ENCODE measurements around the gene MAGEA10.
"Not testable (repeated sequence)": the region's sequence is repeated elsewhere in the genome, so short reads cannot be mapped to it uniquely, and the experiment has no call there.

MAGEA10 gene

GRCh38 chrX:152136312-152136711, 2.1 kb downstream of the MAGEA10 start:
- no peak for FAIRE-seq
- no peak for DNase-seq (ENCODE audit: insufficient read length, low spot score)
- TF ChIP-seq POLR2A (IDR thresholded peaks at IDR 0.05; ENCODE audit: low read depth, low read length): no peak

- no peak for TF ChIP-seq POLR2A (IDR thresholded peaks at IDR 0.05; ENCODE audit: low read depth, low read length)
- FAIRE-seq: no peak
- no peak for DNase-seq (ENCODE audit: insufficient read length, low spot score)
Observed at GRCh38 chrX:152131525-152131924, 6.9 kb downstream of the MAGEA10 start.

DNA sequence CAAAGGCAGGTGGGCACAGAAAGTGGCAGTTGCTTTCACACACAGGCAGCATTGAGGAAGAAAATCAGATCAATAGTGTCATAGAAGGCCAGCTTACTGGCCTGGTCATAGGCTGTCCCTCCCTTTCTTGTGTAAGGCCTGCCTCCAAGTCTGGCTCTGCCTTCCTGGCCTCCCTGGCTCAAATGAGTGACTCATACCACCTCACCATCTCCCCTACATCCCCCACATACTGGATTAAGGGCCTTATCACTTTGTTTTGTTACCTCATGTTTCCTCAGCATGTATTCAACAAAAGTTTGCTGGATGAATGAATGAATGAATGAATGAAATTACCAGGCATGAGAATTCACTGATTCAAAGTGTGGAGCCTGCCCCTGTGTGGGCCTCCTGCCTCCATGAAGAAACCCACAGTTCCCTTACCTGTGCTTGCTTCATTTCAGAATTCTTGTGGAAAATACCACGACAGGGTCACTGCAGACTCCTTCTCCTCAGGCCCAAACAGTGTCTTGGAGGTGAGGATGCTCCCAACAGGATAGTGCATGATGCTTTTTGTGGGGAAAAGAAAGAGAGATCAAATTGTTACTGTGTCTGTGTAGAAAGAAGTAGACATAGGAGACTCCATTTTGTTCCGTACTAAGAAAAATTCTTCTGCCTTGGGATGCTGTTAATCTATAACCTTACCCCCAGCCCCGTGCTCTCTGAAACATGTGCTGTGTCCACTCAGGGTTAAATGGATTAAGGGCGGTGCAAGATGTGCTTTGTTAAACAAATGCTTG, 9.1 kb downstream of the MAGEA10 start:
- not testable (repeated sequence) for FAIRE-seq
- peak; percentile 3 for DNase-seq (ENCODE audit: insufficient read length, low spot score)

GRCh38 chrX:152117305-152117704, 21.1 kb downstream of the MAGEA10 start:
- DNase-seq (ENCODE audit: insufficient read length, low spot score) (no peak), FAIRE-seq (no peak)
- no peak for TF ChIP-seq POLR2A (IDR thresholded peaks at IDR 0.05; ENCODE audit: low read depth, low read length)

DNA sequence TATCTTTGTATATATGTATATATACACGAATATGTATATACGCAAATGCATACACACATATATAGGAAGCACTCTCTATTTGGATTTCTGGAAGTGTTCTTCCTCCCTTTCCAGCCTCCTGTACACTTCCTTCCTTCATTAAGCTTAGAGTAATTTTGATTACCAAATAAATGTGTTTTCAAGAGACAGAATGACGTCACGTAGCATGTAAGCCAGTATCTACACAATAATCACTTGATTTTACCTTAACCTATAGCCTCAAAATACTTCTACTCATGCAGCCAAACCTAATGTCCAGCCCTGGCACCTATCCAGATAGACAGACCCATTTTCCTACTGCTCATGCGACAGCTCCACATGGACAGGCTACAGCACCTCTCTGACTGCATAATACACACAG, 29.9 kb downstream of the MAGEA10 start:
- no peak for TF ChIP-seq POLR2A (IDR thresholded peaks at IDR 0.05; ENCODE audit: low read depth, low read length)

DNA sequence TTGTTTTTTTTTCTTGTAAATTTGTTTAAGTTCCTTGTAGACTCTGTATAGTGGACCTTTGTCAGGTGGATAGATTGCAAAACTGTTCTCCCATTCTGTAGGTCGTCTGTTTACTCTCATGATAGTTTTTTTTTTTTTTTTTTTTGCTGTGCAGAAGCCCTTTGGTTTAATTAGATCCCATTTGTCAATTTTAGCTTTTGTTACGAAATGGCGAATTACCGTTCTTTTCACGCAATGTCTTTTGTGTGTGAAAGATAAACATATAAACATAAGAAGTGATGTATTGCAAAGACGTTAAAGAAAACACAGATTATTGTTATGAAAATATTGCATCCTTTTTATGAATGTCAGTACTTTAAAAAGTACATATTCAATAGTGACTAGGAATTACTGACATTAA, 34.5 kb downstream of the MAGEA10 start:
- no peak for TF ChIP-seq POLR2A (IDR thresholded peaks at IDR 0.05; ENCODE audit: low read depth, low read length)
- no peak for FAIRE-seq
- no peak for DNase-seq (ENCODE audit: insufficient read length, low spot score)

More for the DNA sequence above, 29.9 kb downstream of the MAGEA10 start:
- FAIRE-seq: no peak
- no peak for DNase-seq (ENCODE audit: insufficient read length, low spot score)

GRCh38 chrX:152086141-152086540, 52.2 kb downstream of the MAGEA10 start:
- no peak for FAIRE-seq
- TF ChIP-seq POLR2A (IDR thresholded peaks at IDR 0.05; ENCODE audit: low read depth, low read length): no peak
- no peak for DNase-seq (ENCODE audit: insufficient read length, low spot score)
